IPS-NIHi7 (cell line): ENCODE results near the gene RBM20.
A peak's percentile ranks its signal among the peaks of the same experiment; 100 is the strongest.

Experiments used
- DNase-seq: peaks from one replicate; pipeline ENCODE4 v3.0.0; 2012; ENCODE audit warnings: mixed read lengths; ENCODE audit errors: extremely low spot score

RBM20 gene

GRCh38 chr10:110679486-110680272, 35.5 kb downstream of the RBM20 start:
- DNase-seq = no peak

- no peak for DNase-seq
These were observed 36.3 kb downstream of the RBM20 start for GRCh38 chr10:110680273-110681020.

DNA sequence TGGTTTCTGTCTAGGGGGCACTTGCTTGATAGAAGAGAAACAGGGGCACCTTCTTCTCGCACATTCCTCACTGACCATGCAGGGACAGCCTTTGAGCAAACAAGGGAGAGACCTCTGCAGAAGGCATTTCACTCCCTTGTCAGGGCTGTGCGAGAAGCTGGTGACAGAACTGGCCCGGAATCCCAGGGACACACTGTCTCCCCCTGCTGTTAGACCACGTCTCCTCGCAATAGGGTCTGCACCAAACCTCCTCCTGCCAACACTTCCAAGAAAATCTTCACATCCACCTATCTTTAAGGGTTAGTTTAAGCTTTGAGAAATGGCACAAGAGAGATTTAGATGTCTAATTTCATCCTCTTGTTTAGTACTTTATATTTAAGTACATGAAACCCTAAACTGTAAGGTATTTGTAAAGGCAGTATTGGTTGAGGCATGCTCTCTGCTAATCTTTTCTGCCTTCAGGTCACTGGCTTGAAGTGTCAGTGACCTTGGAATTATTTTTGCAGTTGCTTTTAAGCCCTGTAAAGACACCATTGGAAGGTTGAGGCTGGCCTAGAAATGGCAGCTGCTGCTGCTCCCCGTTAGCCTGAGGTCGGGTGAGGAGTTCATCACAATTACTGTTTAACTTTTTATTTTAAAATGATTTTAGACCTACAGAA, 37.0 kb downstream of the RBM20 start:
- peak; percentile 89 for DNase-seq

GRCh38 chr10:110682348-110682747, 38.2 kb downstream of the RBM20 start:
- no peak for DNase-seq

GRCh38 chr10:110684800-110685446, 40.8 kb downstream of the RBM20 start:
- DNase-seq = no peak

DNA sequence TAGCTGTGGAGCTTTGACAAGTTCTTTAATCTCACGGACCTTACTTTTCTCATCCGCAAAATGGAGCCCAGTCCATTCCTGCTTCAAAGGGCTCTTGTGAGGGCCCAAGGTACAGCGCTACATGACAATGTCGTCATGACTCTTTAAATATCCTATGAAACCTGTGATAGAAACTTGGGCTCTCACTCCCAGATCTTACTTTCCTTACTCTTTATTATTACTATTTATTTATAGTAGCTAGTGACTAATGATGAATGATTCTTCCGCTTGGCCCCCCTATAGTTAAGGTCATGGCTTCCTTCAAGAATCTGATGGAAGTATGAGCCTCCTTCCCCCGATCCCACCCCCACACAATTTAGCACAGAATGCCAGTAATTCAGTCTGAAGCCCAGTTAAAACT, 41.9 kb downstream of the RBM20 start:
- DNase-seq = no peak

- DNase-seq = no peak
These were observed 42.8 kb downstream of the RBM20 start for GRCh38 chr10:110686949-110687348.

DNA sequence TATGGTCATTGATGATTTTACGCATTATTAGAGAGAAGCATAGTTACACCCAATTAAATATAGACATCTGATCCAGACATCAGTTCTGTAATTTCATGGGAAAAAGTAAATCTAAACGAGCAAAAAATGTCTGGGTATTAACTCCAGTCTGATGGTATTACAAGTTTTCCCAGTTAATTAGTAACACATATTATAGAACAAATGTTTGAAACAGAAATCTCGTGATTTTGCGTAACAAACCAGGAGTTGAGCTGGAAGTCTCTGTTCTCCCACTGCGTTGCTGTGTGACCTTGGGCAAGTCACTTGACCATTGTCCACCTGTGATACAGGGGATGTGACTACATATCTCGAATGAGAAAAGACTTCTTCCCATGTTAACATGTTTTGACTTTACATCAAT, 43.3 kb downstream of the RBM20 start:
- no peak for DNase-seq

- no peak for DNase-seq
These were observed 47.0 kb downstream of the RBM20 start for GRCh38 chr10:110691139-110691538.

- DNase-seq = no peak
These were observed 50.1 kb downstream of the RBM20 start for GRCh38 chr10:110694263-110694662.

DNA sequence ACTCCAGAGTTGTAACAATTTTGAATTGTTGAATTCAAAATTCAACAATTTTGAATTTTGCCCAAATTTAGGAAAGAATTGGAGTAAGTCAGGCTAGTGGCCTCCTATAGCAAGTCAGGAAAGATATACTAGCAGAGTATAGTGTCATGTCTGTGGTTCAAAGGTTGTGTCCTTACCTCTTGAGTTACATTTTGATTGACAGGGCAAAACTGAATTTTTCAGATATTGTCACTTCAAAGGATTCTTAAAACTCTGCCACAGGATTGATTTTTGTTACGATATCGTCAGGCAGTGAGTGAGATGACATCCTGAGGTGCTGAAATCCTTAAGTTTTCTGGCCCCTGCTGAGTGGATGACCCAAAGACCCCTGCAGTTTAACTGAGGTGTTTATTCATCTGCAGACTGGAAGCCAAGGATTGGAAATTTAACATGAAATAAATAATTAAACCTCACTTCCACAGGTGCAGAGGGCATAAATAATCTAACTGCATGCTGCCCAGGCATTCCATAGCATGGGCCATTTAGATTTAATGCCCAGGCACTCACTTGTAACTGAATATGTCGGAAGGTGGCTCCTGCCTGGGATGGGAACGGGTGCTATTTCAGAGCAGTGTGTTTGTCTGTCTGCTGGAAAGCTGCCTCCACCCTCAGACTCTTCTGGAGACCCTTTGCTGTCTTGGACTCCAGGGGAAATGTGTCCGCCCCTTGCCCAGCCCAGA, 50.8 kb downstream of the RBM20 start:
- no peak for DNase-seq

DNA sequence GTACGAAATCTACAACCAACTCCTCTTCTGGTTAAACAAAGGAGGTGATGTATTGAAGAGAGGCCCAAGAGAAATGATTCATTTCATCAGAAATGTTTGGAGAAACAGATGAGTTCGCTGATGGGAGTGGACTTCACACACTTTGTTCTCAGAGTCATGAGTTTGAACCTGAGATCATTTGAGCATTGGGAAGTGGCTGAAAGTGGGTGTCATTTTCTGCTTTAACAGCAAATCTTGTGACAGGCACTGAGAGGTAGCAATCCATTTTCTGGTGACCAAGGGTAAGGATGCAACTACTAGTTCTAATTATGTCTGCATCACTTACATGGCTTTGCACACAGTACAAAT, 51.4 kb downstream of the RBM20 start:
- no peak for DNase-seq

DNA sequence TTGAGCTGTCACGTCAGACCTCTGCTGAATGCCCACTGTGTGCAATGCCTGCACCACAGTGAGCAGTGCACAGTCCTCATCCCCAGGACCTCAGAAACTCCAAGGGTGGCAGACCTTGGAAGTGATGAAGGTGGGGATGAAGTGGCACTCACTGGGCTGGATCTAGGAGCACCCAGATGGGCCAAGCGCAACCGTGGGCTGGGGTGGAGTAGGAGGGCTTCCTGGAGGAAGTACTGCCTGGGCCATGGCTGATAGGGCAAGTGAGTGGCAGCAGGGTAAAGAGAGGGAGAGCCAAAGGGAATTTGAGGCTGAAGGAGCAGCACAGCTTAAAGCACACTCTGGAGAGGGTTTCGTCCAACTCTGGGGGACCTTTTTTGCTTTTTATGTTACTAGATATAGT, 52.3 kb downstream of the RBM20 start:
- no peak for DNase-seq

GRCh38 chr10:110698340-110698739, 54.2 kb downstream of the RBM20 start:
- no peak for DNase-seq

GRCh38 chr10:110698782-110699201, 54.7 kb downstream of the RBM20 start:
- no peak for DNase-seq

DNA sequence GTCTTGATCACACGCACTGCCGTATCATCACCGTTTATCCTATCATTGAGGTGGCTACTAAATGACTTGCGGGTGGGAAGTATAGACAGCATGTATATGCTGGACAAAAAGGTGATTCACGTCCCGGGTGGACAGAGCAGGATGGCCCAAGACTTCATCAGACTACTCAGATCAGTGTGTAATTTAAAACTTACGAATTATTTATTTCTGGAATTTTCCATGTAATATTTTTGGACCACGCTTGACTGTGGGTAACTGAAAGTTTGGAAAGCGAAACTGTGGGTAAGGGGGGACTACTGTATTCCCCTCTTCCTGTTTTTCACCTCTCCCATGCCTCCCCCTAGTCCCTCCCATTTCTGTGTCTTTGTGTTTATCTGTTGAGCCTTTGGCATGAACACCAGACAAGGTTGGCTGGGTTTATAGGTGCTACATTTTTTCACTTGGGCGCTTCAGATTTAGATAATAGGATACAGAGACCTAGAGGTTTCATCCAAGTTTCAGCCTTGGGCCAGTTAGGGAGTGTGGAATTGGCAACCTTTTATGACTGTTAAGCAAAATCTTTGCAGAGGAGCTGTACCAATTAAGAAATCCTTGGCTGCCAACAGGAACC, 55.8 kb downstream of the RBM20 start:
- no peak for DNase-seq

- DNase-seq = no peak
These were observed 56.9 kb downstream of the RBM20 start for GRCh38 chr10:110700947-110701616.

DNA sequence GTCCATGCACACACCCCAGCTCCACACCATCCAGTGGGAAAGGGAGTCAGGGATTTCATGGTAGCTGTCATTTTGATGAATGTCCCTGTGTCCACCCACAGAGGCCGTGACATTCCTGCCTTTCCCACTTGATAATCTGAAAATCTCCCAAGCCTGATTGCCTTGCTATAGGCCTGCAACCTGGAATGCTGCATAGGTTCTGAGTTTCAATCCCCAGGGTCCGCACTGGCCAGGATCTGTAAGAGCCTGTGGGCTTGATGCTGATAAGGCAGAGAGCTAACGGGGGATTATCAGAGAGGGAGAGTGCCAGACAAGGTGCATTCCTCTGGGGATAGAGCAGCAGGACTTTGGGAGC, 57.5 kb downstream of the RBM20 start:
- DNase-seq = peak; percentile 49

DNA sequence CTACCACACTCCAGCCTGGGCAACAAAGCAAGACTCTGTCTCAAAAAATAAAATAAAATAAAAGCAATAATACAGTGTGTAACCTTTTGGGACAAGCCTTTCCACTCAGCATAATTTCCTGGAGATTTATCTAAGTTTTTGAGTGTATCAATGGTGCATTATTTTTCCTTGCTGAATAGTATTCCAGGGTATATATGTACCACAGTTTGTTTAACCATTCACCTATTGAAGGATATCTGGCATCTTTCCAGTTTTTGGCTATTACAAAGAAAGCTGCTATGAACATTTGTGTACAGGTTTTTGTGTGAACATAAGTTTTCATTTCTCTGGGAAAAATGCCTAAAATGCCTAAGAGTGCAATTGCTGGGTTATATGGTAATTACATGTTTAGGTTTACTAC, 59.9 kb downstream of the RBM20 start:
- DNase-seq = no peak

DNA sequence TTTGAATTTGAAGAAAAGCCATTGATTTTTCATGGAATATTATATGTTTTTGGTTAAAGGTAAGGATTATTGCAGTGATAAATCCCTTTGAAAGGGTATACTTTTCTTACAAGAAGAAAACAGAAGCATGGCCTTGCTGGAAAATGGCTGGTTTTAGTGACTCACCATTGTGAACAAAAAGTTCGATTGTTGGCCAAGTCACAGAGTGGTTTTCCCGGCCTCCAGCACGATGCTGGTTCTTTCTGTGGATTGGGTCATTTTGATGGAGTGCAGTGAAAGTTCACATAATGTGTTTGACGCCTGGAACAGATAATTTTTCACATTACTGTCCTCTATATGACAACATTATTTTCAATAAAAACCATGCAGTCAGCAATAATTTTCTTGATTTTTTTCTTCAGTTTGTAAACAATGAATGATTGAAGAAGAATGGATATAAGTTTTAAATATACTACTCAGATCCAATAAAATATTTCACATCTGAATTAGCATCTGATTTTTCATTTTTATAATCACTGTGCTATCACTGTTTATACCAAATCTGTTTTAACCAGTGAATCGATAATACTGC, 60.9 kb downstream of the RBM20 start:
- no peak for DNase-seq
